Stimulated activated CD4-positive, alpha-beta T cell treated with anti-CD3 and anti-CD28 coated beads, TNF-alpha, amount 100 ng/mL, for 48 hours (primary cell): Measurements from ENCODE around the gene PNPLA4.

ENCODE experiments used
- DNase-seq, 3 donors: peaks; one replicate each; pipeline ENCODE4 v3.0.0-alpha.2; 2020; ENCODE audit warnings: low read depth in 3 of 3

PNPLA4 gene

GRCh38 chrX:7872042-7872441, 55.2 kb downstream of the PNPLA4 start:
- DNase-seq, result no peak

GRCh38 chrX:7852166-7852565, 75.0 kb downstream of the PNPLA4 start:
- no peak for DNase-seq
